NB4 (cell line): ENCODE data around the gene PPP4R3C.
"Not testable (repeated sequence)": the region's sequence is repeated elsewhere in the genome, so short reads cannot be mapped to it uniquely, and the experiment has no call there.

Source experiments
- DNase-seq: peaks from one replicate; pipeline ENCODE4 v3.0.0; 2010; ENCODE audit warnings: low read depth
- H3K4me3 ChIP-seq: one replicate; pipeline ENCODE4 v1.5.1; 2011; ENCODE audit warnings: mild to moderate bottlenecking, low read depth, low read length, moderate library complexity
- CTCF ChIP-seq: IDR thresholded peaks from one replicate; pipeline ENCODE4 v1.5.1; 2012; ENCODE audit warnings: low read depth, low read length
- MAX ChIP-seq: IDR thresholded peaks from 2 replicates; pipeline ENCODE4 v1.6.1; 2011; ENCODE audit warnings: low read depth, low read length
- MYC ChIP-seq: IDR thresholded peaks from 2 replicates; pipeline ENCODE4 v1.6.1; 2011; ENCODE audit warnings: low read depth, low read length
- POLR2A ChIP-seq: IDR thresholded peaks from 2 replicates; pipeline ENCODE4 v1.6.1; 2011; ENCODE audit warnings: mild to moderate bottlenecking; ENCODE audit not compliant: insufficient read length; ENCODE audit errors: extremely low read depth

PPP4R3C gene

GRCh38 chrX:27463187-27463586 lies at the start of gene PPP4R3C:
TSS of gene PPP4R3C (minus strand) at chrX:27463341. CDS start at chrX:27463296, 45 bp downstream.
- no peak within 1 kb of the TSS for H3K4me3 ChIP-seq
- no peak for TF ChIP-seq POLR2A
- no peak for TF ChIP-seq CTCF
- TF ChIP-seq MYC, result no peak
- no peak for TF ChIP-seq MAX
- DNase-seq, result no peak

GRCh38 chrX:27491397-27491796 lies 28.3 kb upstream of the PPP4R3C start:
- TF ChIP-seq MYC (no peak), POLR2A (no peak), CTCF (no peak), MAX (no peak)
- DNase-seq, result no peak
- no peak overlapping the region for H3K4me3 ChIP-seq

- H3K4me3 ChIP-seq, result no peak overlapping the region
- no peak for TF ChIP-seq MAX
- no peak for TF ChIP-seq CTCF
- TF ChIP-seq POLR2A, result no peak
- TF ChIP-seq MYC, result no peak
- no peak for DNase-seq
Observed at GRCh38 chrX:27466051-27466450, 2.9 kb upstream of the PPP4R3C start.

- no peak overlapping the region for H3K4me3 ChIP-seq
- TF ChIP-seq CTCF (no peak), MAX (no peak), MYC (no peak), POLR2A (no peak)
- no peak for DNase-seq
Observed at GRCh38 chrX:27465036-27465435, 1.9 kb upstream of the PPP4R3C start.

GRCh38 chrX:27459129-27459528 lies 4.0 kb downstream of the PPP4R3C start:
- H3K4me3 ChIP-seq, result not testable (repeated sequence)

GRCh38 chrX:27458544-27458943 lies 4.6 kb downstream of the PPP4R3C start:
- H3K4me3 ChIP-seq, DNase-seq: not testable (repeated sequence)

More at GRCh38 chrX:27459129-27459528, 4.0 kb downstream of the PPP4R3C start:
- DNase-seq, result not testable (repeated sequence)

- DNase-seq, result no peak
- H3K4me3 ChIP-seq, result no peak overlapping the region
- TF ChIP-seq POLR2A (no peak), CTCF (no peak), MAX (no peak), MYC (no peak)
Observed at GRCh38 chrX:27451324-27451723, 11.8 kb downstream of the PPP4R3C start.
